DND-41 (cell line): Measurements from ENCODE around the gene FAM83F.
A peak's percentile ranks its signal among the peaks of the same experiment; 100 is the strongest.

Source experiments
- ATAC-seq: fragments of 200-7000 bp; cut with Tn5 transposase; 3 replicates; pipeline ENCODE4 v1.9.1; 2021; ENCODE audit warnings: low read depth; ENCODE audit not compliant: insufficient read depth
- DNase-seq: peaks from one replicate; pipeline ENCODE4 v3.0.0-alpha.2; 2020
- H2AFZ ChIP-seq: 2 replicates; pipeline ENCODE4 v1.6.0; 2012; ENCODE audit warnings: low read depth, low read length
- H3K27ac ChIP-seq: 2 replicates; pipeline ENCODE4 v1.5.1; 2012; ENCODE audit warnings: low read length, inconsistent platforms
- H3K27me3 ChIP-seq: fragments of 200-600 bp; sonication (generic); 2 replicates; pipeline ENCODE4 v1.6.0; 2012; ENCODE audit warnings: low read length, mild to moderate bottlenecking, inconsistent platforms; ENCODE audit not compliant: insufficient read depth, poor library complexity
- H3K36me3 ChIP-seq: 2 replicates; pipeline ENCODE4 v1.5.1; 2012; ENCODE audit warnings: low read length, inconsistent platforms; ENCODE audit not compliant: insufficient read depth
- H3K4me1 ChIP-seq: 2 replicates; pipeline ENCODE4 v1.5.1; 2012; ENCODE audit warnings: mild to moderate bottlenecking, low read length; ENCODE audit not compliant: insufficient read depth
- H3K4me2 ChIP-seq: 2 replicates; pipeline ENCODE4 v1.6.0; 2012; ENCODE audit warnings: mild to moderate bottlenecking, moderate library complexity, low read length, inconsistent platforms; ENCODE audit not compliant: insufficient read depth
- H3K4me3 ChIP-seq, 2 experiments: fragments of 200-600 bp in 1 of 2; shearing (Covaris generic) in 1 of 2; 2 replicates each; pipeline ENCODE4 v1.5.1; 2012 to 2016; ENCODE audit warnings: inconsistent platforms in 2 of 2, low read length in 2 of 2, mild to moderate bottlenecking in 2 of 2, low read depth in 1 of 2, moderate library complexity in 1 of 2
- H3K79me2 ChIP-seq: 2 replicates; pipeline ENCODE4 v1.6.0; 2012; ENCODE audit warnings: low read length, inconsistent platforms; ENCODE audit not compliant: insufficient read depth
- H3K9ac ChIP-seq: 2 replicates; pipeline ENCODE4 v1.6.0; 2012; ENCODE audit warnings: low read depth, mild to moderate bottlenecking, inconsistent platforms, low read length, moderate library complexity
- H3K9me3 ChIP-seq: 2 replicates; pipeline ENCODE4 v1.5.1; 2012; ENCODE audit warnings: low read length, moderate library complexity, mild to moderate bottlenecking, inconsistent platforms; ENCODE audit not compliant: insufficient read depth, severe bottlenecking
- H4K20me1 ChIP-seq: 2 replicates; pipeline ENCODE4 v1.6.0; 2012; ENCODE audit warnings: low read length; ENCODE audit not compliant: insufficient read depth
- CTCF ChIP-seq: IDR thresholded peaks from 2 replicates; pipeline ENCODE4 v1.5.1; 2012; ENCODE audit warnings: borderline replicate concordance, low read length, moderate library complexity, mild to moderate bottlenecking; ENCODE audit not compliant: poor library complexity, severe bottlenecking; ENCODE audit errors: extremely low read depth
- EZH2 ChIP-seq: IDR thresholded peaks from 3 replicates; pipeline ENCODE4 v1.6.1; 2012; ENCODE audit warnings: borderline replicate concordance, low read depth, mild to moderate bottlenecking, moderate library complexity, low read length, inconsistent platforms; ENCODE audit not compliant: severe bottlenecking

Gene FAM83F

GRCh38 chr22:39997421-39997820, 2.7 kb downstream of the FAM83F start:
- no peaks in the 10 kb centered on the region for H3K4me1 ChIP-seq
- DNase-seq (no peak), ATAC-seq (no peak)
- no peak overlapping the region for H3K4me3 ChIP-seq
- H3K4me2 ChIP-seq = no peak overlapping the region
- no peaks in the 10 kb centered on the region for H4K20me1 ChIP-seq
- TF ChIP-seq CTCF (no peak), EZH2 (no peak)
- no peak overlapping the region for H3K9ac ChIP-seq
- H2AFZ ChIP-seq = no peak overlapping the region
- H3K27ac ChIP-seq = no peak overlapping the region
- no peaks in the 10 kb centered on the region for H3K79me2 ChIP-seq
- no peaks in the 10 kb centered on the region for H3K9me3 ChIP-seq
- H3K36me3 ChIP-seq = no peaks in the 10 kb centered on the region
- H3K27me3 ChIP-seq = no peaks in the 10 kb centered on the region

GRCh38 chr22:39997939-39998726, 3.4 kb downstream of the FAM83F start:
- H3K9me3 ChIP-seq = no peaks in the 10 kb centered on the region
- H3K27ac ChIP-seq = no peak overlapping the region
- no peaks in the 10 kb centered on the region for H3K27me3 ChIP-seq
- H3K4me3 ChIP-seq = no peak overlapping the region
- TF ChIP-seq EZH2 (no peak), CTCF (no peak)
- H3K4me2 ChIP-seq = no peak overlapping the region
- H2AFZ ChIP-seq = no peak overlapping the region
- no peak for DNase-seq
- ATAC-seq = no peak
- no peaks in the 10 kb centered on the region for H4K20me1 ChIP-seq
- H3K4me1 ChIP-seq = no peaks in the 10 kb centered on the region
- no peak overlapping the region for H3K9ac ChIP-seq
- H3K36me3 ChIP-seq = no peaks in the 10 kb centered on the region
- H3K79me2 ChIP-seq = no peaks in the 10 kb centered on the region

- Histone ChIP-seq H3K79me2 (no peaks in the 10 kb centered on the region), H3K4me1 (no peaks in the 10 kb centered on the region), H3K27ac (no peak overlapping the region), H2AFZ (no peak overlapping the region), H3K4me3 (no peak overlapping the region), H3K27me3 (no peaks in the 10 kb centered on the region), H3K4me2 (no peak overlapping the region), H4K20me1 (no peaks in the 10 kb centered on the region), H3K9me3 (no peaks in the 10 kb centered on the region), H3K9ac (no peak overlapping the region), H3K36me3 (no peaks in the 10 kb centered on the region)
- DNase-seq = no peak
- TF ChIP-seq EZH2 = no peak
- peak; percentile 28 for TF ChIP-seq CTCF
- no peak; the same call in 2 of the 3 replicates for ATAC-seq
Measured at GRCh38 chr22:39999144-39999757, 4.5 kb downstream of the FAM83F start.
